Tongue (tissue), 2 donors: ENCODE data around the gene RNF183. TPM values are rescaled to one million over a fixed set of nuclear protein-coding genes. Genes with fewer than 3 reads are reported as not detected.
"Not testable (repeated sequence)": the region's sequence is repeated elsewhere in the genome, so short reads cannot be mapped to it uniquely, and the experiment has no call there.

ENCODE experiments used
- DNase-seq: peaks from one replicate; pipeline ENCODE4 v3.0.0-alpha.2; 2015
- total RNA-seq: library from RNA; depleted of rRNA; stranded (reverse); fragments of >200 nt; gene quantifications from one replicate; pipeline ENCODE4 v1.2.3, GENCODE V29; 2014

The RNF183 gene
- total RNA-seq, 1 donor from 2014 or later: 0.21 TPM

- DNase-seq: peak; percentile 83
These were observed 28.6 kb downstream of the RNF183 start for GRCh38 chr9:113274474-113275156.

GRCh38 chr9:113269871-113270270 is 33.3 kb downstream of the RNF183 start:
- DNase-seq: no peak

GRCh38 chr9:113269355-113269754 is 33.8 kb downstream of the RNF183 start:
- no peak for DNase-seq

- DNase-seq: no peak
These were observed 35.1 kb downstream of the RNF183 start for GRCh38 chr9:113267911-113268566.

GRCh38 chr9:113266174-113266573 is 37.0 kb downstream of the RNF183 start:
- no peak for DNase-seq

- no peak for DNase-seq
These were observed 41.1 kb downstream of the RNF183 start for GRCh38 chr9:113261917-113262671.

- no peak for DNase-seq
These were observed 44.9 kb downstream of the RNF183 start for GRCh38 chr9:113258282-113258681.

GRCh38 chr9:113257863-113258262 is 45.3 kb downstream of the RNF183 start:
- no peak for DNase-seq

- no peak for DNase-seq
These were observed 47.7 kb downstream of the RNF183 start for GRCh38 chr9:113255438-113255837.

- DNase-seq: no peak
These were observed 48.2 kb downstream of the RNF183 start for GRCh38 chr9:113254991-113255390.

GRCh38 chr9:113250807-113251206 is 52.4 kb downstream of the RNF183 start:
- no peak for DNase-seq

- DNase-seq: not testable (repeated sequence)
These were observed 53.5 kb downstream of the RNF183 start for GRCh38 chr9:113249661-113250060.

GRCh38 chr9:113247640-113248039 is 55.5 kb downstream of the RNF183 start:
- no peak for DNase-seq

Other genes starting within 250 kb of the RNF183 start
- 8.9 TPM for gene ZFP37, start 246.7 kb downstream of the RNF183 start, total RNA-seq
- gene SLC31A2, start 152.4 kb downstream of the RNF183 start, total RNA-seq: 6.7 TPM
- 26.3 TPM for gene FKBP15, start 82.1 kb downstream of the RNF183 start, total RNA-seq
- gene SLC31A1, start 81.8 kb downstream of the RNF183 start, total RNA-seq: 11.8 TPM
- 32.1 TPM for gene CDC26, start 27.8 kb downstream of the RNF183 start, total RNA-seq
- gene PRPF4, start 27.7 kb downstream of the RNF183 start, total RNA-seq: 18.7 TPM
- gene WDR31, start 36.9 kb upstream of the RNF183 start, total RNA-seq: 3.7 TPM
- 2.6 TPM for gene BSPRY, start 46.2 kb upstream of the RNF183 start, total RNA-seq
- gene HDHD3, start 73.6 kb upstream of the RNF183 start, total RNA-seq: 13.0 TPM
- gene ALAD, start 97.9 kb upstream of the RNF183 start, total RNA-seq: 27.8 TPM
- 36.5 TPM for gene POLE3, start 107.3 kb upstream of the RNF183 start, total RNA-seq
- gene C9orf43, start 107.4 kb upstream of the RNF183 start, total RNA-seq: 0.92 TPM
- 59.9 TPM for gene RGS3, start 160.4 kb upstream of the RNF183 start, total RNA-seq